Left renal cortex interstitium (tissue), 4 donors: ENCODE results near the gene NOP58. TPM values are rescaled to one million over a fixed set of nuclear protein-coding genes. Genes with fewer than 3 reads are reported as not detected.
"Not testable (repeated sequence)": the region's sequence is repeated elsewhere in the genome, so short reads cannot be mapped to it uniquely, and the experiment has no call there.

Experiments used
- DNase-seq, 4 donors: peaks; one replicate each; pipeline ENCODE4 v3.0.0-alpha.2; 2013; ENCODE audit warnings: low read depth in 4 of 4, low spot score in 2 of 4, missing footprints in 1 of 4
- polyA plus RNA-seq, 4 donors: library from polyadenylated mRNA; unstranded; fragments of 120-200 nt; gene quantifications; one replicate each; pipeline ENCODE4 v1.2.1, GENCODE V29; 2013; ENCODE audit not compliant: insufficient read length in 4 of 4

Gene NOP58
- polyA plus RNA-seq, 4 donors = 93.9 to 121 (median 112) TPM

- DNase-seq = no peak
These were observed 34.1 kb downstream of the NOP58 start for GRCh38 chr2:202299712-202300111.

- DNase-seq = no peak
These were observed 40.5 kb downstream of the NOP58 start for GRCh38 chr2:202306034-202306433.

- DNase-seq = no peak
These were observed 42.1 kb downstream of the NOP58 start for GRCh38 chr2:202307690-202308089.

- DNase-seq = no peak
These were observed 46.3 kb downstream of the NOP58 start for GRCh38 chr2:202311823-202312388.

GRCh38 chr2:202314116-202314515 lies 48.6 kb downstream of the NOP58 start:
- no peak for DNase-seq

- peak; percentile 7 to 41 (median 19) for DNase-seq
These were observed 51.7 kb downstream of the NOP58 start for GRCh38 chr2:202317080-202317857.

- DNase-seq = not testable (repeated sequence)
These were observed 54.8 kb downstream of the NOP58 start for GRCh38 chr2:202320362-202320761.

GRCh38 chr2:202322435-202322834 lies 56.9 kb downstream of the NOP58 start:
- no peak for DNase-seq

GRCh38 chr2:202327858-202328257 lies 62.3 kb downstream of the NOP58 start:
- no peak for DNase-seq

GRCh38 chr2:202335791-202336467 lies 70.4 kb downstream of the NOP58 start:
- DNase-seq = no peak

GRCh38 chr2:202337151-202337550 lies 71.6 kb downstream of the NOP58 start:
- DNase-seq = no peak

- no peak for DNase-seq
These were observed 72.3 kb downstream of the NOP58 start for GRCh38 chr2:202337706-202338346.

GRCh38 chr2:202339071-202339870 lies 73.7 kb downstream of the NOP58 start:
- no peak for DNase-seq

GRCh38 chr2:202344178-202344577 lies 78.6 kb downstream of the NOP58 start:
- DNase-seq = no peak

GRCh38 chr2:202346180-202346579 lies 80.6 kb downstream of the NOP58 start:
- DNase-seq = no peak

Other genes starting within 250 kb of the NOP58 start
- 10 to 100 TPM; 63.2 to 98.9 (median 68.3) TPM for gene FZD7, start 231.9 kb upstream of the NOP58 start, polyA plus RNA-seq
- under 1 TPM; 0.08 to 0.25 (median 0.16) TPM for gene KIAA2012, start 192.5 kb upstream of the NOP58 start, polyA plus RNA-seq
- gene SUMO1, start 27.2 kb upstream of the NOP58 start, polyA plus RNA-seq = 100 to 1,000 TPM; 159 to 231 (median 198) TPM
- gene BMPR2, start 110.6 kb downstream of the NOP58 start, polyA plus RNA-seq = 10 to 100 TPM; 48.6 to 66.1 (median 56.4) TPM